HG03565 (cell line): ENCODE data around the gene MRTFA.

Experiments used
- ATAC-seq: cut with Tn5 transposase; IDR thresholded peaks from one replicate; pipeline ENCODE4 v1.9.1; 2021; ENCODE audit warnings: mild to moderate bottlenecking, moderate library complexity; ENCODE audit not compliant: unreplicated experiment

Gene MRTFA

DNA sequence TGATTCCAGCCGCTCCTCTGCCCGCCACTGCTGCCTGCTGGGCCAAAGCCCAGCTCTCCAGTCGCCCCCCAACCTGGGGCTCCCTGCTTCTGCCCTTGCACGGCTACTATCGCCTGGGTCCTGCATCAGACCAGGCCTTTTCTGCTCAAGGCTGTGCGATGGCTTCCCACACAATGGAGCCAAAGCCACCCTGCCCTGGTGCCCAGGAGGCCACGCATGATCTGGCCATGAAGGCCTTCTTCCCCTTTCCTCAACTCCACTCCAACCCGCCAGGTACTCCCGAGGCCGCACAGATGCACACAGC lies 220.3 kb downstream of the MRTFA start:
- no peak for ATAC-seq

DNA sequence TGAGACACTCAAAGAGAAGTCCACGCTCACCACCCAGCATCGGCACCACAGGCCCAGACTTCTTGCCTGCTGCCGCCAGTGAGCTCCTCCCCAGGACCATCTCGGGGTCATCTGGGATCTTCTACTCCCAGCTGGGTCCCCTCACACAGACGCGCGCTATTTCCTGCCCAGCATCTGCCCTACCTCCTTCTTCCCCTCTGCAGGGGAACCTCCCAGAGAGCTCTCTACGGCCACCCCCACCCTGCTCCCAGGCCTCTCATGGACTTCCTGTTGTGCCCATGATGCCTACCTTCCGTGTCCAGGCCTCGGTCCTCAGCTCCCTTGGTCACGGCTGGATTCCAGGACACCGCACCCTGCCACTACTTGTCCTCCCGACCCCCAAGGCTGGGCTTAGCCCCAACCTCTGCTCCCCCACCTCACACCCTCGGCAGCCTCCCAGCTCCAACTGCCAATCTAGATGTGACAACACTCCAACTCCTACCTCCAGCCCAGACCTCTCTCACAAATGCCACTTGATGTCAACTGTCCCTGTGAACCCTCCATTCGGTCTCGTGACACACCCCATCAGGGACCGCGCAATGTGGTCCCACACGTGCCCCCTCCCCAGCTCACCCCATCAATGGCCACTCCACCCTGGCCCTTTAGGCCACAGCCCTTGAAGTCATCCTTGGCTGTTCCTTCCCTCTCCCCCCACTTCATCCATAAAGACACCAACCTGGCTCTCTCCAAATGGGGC lies 220.8 kb downstream of the MRTFA start:
- ATAC-seq = no peak

DNA sequence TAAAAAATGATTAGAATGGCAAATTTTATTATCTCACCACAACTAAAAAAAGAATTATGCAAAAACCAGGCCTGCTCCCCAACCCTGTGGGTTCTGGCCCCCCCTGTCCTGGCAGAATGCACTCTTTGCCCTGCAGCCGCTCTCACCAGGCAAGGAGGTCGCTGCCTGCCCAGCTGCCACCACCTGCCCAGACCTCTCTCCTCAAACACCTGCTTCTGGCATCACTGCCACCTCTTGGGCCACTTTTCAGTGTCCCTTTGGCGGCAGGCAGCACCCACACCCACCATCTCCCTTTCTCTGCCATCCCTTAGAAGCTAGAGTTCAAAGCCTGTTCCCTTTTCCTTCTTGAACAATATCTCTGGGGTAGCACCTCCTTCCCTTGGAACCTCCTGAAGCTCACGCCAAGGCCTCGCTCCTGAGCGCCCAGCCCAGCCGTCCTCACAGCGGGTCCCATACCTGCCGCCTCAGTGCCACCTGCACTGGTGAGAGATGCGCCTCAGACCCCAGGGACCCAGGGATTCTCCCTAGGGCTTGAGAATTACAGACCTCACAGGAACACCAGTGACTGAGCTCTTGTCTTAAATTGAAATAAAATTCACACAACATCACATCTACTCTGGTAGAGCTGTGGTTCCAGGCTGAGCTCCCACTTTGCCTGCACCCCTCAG lies 221.5 kb downstream of the MRTFA start:
- no peak for ATAC-seq

DNA sequence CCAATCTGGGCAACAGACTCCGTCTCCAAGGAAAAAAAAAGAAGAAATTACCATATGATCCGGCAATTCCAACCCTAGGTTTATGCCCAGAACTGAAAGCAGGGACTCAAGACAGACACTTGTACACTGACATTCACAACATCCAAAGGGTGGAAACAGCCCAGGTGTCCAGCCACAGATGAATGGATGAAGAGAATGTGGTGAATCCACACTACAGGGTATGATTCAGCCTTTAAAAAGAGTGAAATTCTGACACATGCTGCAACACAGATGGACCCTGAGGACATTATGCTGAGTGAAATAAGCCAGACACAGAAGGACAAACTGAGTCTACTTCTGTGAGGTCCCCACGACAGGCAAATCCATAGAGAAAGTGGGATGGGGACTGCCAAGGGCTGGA lies 222.2 kb downstream of the MRTFA start:
- no peak for ATAC-seq

DNA sequence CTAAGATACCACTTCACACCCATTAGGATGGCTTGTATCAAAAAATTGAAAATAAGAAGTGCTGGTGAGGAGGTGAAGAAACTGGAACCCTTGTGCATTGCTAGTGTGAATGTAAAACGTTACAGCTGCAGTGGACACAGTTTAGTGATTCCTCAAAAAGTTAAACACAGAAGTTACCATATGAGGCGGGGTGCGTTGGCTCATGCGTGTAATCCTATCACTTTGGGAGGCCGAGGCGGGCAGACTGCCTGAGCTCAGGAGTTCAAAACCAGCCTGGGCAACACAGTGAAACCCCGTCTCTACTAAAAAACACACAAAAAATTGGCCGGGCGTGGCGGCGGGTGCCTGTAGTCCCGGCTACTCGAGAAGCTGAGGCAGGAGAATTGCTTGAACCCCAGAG lies 222.6 kb downstream of the MRTFA start:
- no peak for ATAC-seq

DNA sequence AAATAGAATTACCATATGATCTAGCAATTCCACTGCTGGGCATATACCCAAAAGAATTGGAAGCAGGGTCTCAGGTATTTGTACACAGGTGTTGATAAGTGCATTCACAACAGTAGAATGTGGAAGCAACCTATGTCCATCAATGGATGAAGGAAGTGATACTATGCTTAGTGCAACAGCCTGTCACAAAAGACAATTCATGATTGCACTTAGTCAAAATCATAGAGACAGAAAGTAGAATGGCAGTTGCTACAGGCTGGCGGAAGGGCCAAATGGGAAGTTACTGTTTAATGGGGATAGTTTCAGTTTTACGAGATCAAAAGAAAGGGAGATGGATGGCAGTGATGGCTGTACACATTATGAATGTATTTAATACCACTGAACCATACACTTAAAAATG lies 224.1 kb downstream of the MRTFA start:
- ATAC-seq = peak; percentile 53

DNA sequence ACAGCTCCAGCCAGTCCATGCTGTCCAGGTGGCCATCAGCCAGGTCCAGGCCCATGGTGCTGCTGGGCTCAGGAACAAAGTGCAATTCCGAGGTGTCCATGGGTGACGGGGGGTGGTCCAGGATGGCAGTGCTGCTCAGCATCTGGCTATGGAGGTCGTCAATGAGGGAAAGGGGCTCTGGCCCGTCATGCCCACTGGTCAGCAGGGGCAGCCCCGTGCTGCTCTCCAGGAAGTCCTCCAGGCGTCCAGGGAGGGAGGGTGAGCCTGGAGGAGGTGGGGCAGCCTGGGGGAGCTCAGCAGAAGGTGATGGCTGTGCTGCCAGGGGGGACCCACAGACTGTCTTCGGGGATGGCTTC lies 225.0 kb downstream of the MRTFA start:
- ATAC-seq = no peak

DNA sequence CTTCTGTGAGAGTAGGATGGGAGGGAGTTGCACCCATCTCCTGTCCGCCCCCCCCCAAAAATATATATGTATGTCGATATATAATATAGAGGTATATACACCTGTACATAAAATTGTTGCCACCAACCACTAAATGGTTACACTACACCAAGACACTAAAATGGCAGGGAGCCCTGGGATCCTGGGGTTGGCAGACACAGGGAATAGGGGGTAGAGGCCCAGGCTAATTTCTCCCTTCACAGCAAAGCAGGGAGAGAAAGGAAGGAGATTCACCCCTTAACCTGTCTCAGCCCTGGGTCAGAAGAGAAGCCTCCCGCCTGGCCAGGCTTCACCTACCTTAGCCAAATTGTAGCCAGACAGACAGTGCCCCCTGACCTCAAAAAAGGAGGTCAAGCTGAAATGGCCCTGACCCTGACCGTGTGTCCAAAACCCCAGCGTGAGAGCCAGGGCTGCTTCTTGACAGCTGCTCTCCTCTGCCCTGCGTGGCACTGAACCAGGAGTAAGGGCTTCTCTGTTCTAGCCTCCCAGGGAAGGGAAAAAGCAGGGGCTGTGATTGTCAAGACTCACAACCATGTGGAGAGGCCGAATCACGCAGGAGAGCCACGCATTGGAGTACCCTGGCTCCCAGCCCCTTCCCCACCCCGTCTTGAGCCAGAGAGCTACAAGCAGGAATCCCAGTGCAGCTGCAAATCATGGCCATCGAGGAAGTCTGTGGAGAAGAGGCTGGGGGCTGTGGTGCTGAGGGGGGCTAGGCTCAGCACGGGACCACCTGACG lies 225.6 kb downstream of the MRTFA start:
- ATAC-seq = no peak

DNA sequence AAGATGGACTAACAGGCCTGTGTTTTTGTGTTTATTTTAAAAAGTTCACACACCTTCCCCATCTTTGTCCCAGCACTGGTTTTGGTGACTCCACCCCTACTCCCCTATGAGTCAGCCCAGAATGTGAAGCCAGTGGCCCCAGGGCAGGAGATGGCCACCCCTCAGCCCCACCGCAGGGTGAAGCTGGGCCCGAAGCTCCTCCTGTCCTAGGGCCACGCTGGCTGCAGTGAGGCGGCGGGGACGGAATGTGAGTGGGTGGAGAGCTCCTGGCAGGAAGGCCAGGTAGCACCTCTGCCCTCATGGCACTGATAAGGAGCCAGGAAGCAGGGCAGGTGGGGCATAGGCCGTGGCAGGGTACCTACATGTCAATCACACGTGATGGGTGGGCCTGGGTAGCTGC lies 226.2 kb downstream of the MRTFA start:
- no peak for ATAC-seq

DNA sequence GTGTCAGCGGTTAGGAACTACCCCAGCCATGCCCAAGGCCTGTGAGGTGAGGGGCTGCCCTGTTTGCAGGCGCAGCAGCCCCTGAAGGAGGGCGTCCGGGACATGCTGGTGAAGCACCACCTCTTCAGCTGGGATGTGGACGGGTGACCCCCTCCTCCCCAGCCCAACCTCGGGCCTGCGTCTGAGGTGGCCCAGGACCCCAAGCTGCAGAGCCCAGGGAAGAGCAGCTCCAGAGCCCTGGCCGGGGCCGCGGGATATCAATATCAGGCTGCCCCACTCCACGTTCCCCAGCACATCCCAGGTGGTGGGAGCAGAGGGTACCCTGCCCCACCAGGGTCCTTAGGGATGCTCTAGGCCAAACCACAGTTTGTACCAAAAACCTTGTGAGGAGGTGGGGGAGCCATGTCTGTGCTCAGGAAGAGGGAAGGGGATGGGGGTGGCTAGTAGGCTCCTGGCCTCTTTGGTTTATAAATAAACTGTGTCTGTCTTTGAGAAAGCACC lies 226.9 kb downstream of the MRTFA start:
- no peak for ATAC-seq

DNA sequence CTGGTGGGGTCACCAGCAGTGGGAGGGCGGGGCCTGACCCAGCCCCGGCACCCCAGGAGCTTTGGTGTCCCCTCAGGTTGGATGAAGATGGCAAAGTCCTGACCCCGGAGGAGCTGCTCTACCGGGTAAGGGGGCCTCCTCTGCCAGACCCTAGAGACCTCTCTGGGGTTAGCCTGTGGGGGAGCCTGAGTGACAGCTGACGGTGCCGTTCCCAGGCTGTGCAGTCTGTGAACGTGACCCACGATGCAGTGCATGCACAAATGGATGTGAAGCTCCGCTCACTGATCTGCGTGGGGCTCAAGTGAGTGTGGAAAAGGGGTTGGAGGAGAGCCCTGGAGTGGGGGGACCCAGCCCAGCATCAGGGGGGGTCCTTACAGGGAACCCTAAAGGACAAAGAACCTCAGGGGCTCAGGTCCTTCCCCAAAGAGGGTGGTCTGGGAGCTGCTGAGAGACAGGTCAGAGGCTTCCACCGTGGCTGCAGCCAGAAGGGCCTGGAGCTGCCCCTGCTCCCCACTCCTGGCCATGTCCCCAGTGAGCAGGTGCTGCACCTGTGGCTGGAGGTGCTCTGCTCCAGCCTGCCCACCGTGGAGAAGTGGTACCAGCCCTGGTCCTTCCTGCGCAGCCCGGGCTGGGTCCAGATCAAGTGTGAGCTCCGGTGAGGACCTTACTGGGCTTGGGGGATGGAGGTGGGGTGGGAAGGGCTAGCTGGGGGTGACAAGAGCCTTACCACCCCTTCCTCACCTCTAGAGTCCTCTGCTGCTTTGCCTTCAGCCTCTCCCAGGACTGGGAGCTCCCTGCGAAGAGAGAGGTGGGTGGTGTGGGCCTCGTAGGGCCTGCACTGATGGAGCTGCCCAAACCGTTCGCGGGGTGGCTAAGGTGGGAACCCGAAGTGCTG lies 227.6 kb downstream of the MRTFA start:
- no peak for ATAC-seq

DNA sequence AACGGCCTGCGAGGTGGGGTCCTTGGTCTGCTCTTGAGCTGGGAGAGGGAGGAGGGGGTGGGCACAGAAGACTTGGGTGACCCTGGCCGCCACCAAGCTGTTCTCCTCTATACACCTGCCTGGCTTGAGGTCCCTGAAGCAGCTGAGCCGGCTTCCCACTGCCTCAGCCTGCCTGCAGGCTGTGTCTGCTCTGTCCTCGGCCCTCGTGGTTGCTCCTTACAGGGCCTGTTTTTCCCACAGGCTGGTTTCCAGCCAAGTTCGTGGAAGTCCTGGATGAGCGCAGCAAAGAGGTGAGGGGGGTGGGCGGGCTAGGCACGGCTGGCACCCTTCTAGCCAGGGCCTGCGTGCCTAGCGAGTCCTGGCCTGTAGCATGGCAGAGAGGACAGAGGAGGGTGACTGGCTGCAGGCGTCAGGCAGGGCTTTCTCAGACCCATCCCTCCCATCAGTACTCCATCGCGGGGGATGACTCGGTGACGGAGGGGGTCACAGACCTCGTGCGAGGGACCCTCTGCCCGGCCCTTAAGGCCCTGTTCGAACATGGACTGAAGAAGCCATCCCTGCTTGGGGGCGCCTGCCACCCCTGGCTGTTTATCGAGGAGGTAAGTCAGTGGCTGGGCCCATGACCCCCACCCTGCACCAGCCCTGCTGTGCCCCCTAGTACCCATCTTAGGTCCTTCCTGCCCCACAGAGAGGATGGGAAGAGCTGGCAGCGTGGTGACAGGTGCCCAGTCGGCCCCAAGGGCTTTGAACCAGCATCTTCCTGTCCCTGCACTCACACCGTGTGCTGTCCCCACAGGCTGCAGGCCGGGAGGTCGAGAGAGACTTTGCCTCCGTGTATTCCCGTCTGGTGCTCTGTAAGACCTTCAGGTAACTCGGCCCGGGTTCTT lies 228.4 kb downstream of the MRTFA start:
- ATAC-seq = no peak

DNA sequence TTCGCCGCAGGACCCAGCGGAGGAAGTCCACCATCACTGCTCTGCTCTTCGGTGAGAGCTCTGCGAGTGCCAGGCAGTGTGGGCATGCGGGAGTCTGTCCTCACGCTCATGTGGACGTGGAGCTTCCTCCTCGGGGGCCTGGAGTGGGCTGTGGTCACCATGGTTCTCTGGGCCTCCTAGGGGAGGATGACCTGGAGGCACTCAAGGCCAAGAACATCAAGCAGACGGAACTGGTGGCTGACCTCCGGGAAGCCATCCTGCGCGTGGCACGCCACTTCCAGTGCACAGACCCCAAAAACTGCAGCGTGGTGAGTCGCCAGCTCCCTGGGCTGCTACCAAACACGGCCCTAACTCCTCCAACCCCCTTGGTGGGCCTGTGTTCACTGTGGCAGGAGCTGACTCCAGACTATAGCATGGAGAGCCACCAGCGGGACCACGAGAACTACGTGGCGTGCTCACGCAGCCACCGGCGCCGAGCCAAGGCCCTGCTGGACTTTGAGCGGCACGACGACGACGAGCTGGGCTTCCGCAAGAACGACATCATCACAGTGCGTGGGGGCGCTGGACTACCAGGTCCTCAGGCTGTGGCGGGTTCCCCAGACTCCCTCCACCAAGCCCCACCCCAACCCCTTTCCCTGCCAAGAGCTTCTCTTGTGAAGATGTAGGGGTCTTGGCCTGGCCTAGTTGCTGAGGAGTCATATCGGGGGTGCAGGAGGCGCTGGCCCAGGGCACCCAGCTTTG lies 229.3 kb downstream of the MRTFA start:
- ATAC-seq = no peak

DNA sequence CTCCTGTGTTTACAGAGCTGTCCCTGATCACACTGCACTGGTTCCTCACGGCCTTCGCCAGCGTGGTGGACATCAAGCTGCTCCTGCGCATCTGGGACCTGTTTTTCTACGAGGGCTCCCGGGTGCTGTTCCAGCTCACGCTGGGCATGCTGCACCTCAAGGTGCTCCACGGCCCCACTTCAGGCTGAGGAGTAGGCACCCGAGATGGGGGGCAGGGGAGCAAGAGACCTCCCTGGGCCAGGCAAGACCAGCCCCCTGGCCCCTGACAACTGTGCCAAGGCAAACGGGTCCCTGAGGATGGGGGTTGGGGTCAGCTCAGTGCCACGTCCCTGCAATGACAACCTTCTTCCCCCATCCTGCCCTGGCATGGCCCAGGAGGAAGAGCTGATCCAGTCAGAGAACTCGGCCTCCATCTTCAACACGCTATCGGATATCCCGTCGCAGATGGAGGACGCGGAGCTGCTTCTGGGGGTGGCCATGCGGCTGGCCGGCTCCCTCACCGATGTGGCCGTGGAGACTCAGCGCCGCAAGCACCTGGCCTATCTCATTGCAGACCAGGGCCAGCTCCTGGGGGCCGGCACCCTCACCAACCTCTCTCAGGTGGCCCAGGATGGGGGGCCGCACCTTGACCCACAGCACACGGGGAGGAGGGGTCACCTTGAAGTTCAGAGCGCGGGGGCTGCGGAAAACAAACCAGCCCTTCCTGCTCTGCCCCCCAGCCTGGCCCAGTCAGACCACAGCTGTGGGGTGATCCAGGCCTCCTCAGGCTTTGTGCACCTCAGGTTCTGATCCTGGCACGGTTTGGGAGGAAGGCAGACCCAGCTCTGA lies 230.2 kb downstream of the MRTFA start:
- ATAC-seq = no peak

DNA sequence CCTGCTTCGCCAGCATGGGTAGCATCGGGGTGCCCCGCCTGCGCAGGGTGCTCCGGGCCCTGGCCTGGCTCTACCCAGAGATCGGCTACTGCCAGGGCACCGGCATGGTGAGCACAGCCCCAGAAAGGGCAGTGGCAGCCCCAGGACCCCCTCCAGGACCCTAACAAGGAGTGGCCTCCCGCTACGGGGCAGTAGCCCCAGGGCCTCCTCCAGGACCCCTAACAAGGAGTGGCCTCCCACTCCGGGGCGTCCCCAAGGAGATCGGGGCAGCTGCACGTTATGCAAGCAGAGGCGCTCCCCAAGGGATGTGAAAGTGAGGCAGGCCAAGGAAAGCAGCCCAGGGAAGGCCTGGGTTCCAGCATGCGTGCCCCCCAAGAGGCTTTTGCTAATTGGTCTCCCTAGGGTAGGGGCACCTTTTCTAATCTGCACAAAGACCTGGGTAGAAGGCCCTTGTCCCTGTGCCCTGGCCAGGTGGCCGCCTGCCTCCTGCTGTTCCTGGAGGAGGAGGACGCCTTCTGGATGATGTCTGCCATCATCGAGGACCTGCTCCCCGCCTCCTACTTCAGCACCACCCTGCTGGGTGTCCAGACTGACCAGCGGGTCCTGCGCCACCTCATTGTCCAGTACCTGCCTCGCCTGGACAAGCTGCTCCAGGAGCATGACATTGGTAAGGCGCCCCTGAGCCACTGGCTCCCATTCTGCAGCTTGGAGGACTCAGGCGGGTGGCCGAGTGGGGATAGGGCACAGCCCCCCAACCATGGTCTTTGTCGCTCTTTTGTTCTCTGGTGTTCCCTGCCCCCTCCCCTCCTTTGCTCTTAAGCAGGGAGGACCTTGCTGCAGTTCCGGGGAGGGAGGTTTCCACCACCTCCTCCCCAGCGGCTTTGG lies 231.1 kb downstream of the MRTFA start:
- no peak for ATAC-seq

DNA sequence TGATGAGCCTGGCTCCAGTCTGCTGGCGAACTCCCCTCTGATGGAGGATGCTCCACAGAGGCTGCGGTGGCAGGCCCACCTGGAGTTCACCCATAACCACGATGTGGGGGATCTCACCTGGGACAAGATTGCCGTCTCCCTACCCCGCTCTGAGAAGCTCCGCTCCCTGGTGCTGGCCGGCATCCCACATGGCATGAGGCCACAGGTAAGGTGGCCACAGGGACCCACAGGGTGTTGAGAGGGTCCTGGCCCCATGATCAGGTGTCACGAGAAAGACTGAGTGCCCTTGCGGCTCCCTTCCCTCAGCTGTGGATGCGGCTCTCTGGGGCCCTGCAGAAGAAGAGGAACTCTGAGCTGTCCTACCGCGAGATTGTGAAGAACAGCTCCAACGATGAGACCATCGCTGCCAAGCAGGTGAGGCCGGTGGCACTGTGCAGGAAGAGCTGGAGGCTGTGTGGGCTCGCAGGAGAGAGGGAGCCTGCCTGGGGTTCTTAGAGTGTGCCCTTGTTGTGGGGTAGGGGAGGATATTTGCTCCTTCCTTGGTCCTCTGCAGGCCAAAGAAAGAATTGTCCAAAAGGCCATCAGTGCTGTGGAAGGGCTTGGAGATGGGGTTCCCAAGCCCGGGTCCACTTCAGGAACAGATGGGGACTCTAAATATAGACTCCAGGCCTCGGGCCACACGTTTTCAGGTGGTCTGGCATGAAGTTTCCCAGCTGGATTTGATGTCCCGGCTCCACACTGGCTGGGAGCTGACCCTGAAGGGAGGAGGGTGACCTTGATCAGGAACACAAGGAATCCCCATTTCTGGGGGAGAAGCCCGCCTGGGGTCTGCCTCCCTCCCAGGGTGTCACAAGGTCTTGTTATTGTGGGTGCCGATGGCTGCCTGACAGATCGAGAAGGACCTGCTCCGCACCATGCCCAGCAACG lies 232.0 kb downstream of the MRTFA start:
- ATAC-seq = no peak
